HepG2 (cell line): ENCODE measurements around the gene TMEM63C. TPM values are rescaled to one million over a fixed set of nuclear protein-coding genes. Genes with fewer than 3 reads are reported as not detected.

Source experiments
- ATF4 ChIP-seq, 2 experiments: fragments of 450-650 bp in 1 of 2; sonication (generic) in 1 of 2; formaldehyde crosslinking; IDR thresholded peaks; 2 replicates each; pipeline versions ENCODE4 v1.5.0 to v1.8.0; 2020 to 2022; ENCODE audit warnings: mild to moderate bottlenecking in 1 of 2, missing genetic modification reagents in 1 of 2
- BCLAF1 ChIP-seq: fragments of 450-650 bp; IDR thresholded peaks from 2 replicates; pipeline ENCODE4 v1.6.1; 2017; ENCODE audit warnings: mild to moderate bottlenecking
- ETV5 ChIP-seq: IDR thresholded peaks from 2 replicates; pipeline ENCODE4 v1.6.1; 2018; ENCODE audit warnings: missing biosample characterization, missing genetic modification reagents, inconsistent platforms, borderline replicate concordance
- KLF11 ChIP-seq: IDR thresholded peaks from 2 replicates; pipeline ENCODE4 v1.6.1; 2016; ENCODE audit warnings: missing compliant biosample characterization
- SIN3B ChIP-seq: fragments of 150-350 bp; IDR thresholded peaks from 2 replicates; pipeline ENCODE4 v1.6.1; 2014; ENCODE audit warnings: low read length
- SP5 ChIP-seq: IDR thresholded peaks from 2 replicates; pipeline ENCODE4 v1.6.1; 2016; ENCODE audit warnings: low read depth, borderline replicate concordance
- ZMAT5 ChIP-seq: sonication (generic); formaldehyde crosslinking; IDR thresholded peaks from 2 replicates; pipeline ENCODE4 v1.5.0; 2020; ENCODE audit warnings: mild to moderate bottlenecking, low read depth, missing genetic modification reagents, borderline replicate concordance
- ZNF569 ChIP-seq: sonication (generic); formaldehyde crosslinking; IDR thresholded peaks from 2 replicates; pipeline ENCODE4 v1.5.0; 2020; ENCODE audit warnings: mild to moderate bottlenecking, missing genetic modification reagents, moderate library complexity, borderline replicate concordance
- ZNF597 ChIP-seq: sonication (generic); formaldehyde crosslinking; IDR thresholded peaks from 2 replicates; pipeline ENCODE4 v1.5.0; 2020; ENCODE audit warnings: missing genetic modification reagents
- polyA plus RNA-seq, 8 experiments: library from polyadenylated mRNA; depleted of rRNA in 3 of 8; stranded (reverse) in 7 of 8; unstranded in 1 of 8; fragments of >200 nt; fragmentation: Illumina TruSeq in 4 of 8; extraction: Trizol in 4 of 8; gene quantifications; 2 replicates each; pipeline versions ENCODE4 v1.2.1 to v1.2.3, GENCODE V29; 2011 to 2016; ENCODE audit warnings: low read depth in 4 of 8, missing spikeins in 1 of 8, mixed read lengths in 1 of 8; ENCODE audit not compliant: insufficient read depth in 1 of 8
- total RNA-seq, 5 experiments: library from RNA; depleted of rRNA; stranded (reverse); fragments of >200 nt; fragmentation: Illumina TruSeq; extraction: Trizol; gene quantifications; 2 replicates each; pipeline ENCODE4 v1.2.3, GENCODE V29; 2016; ENCODE audit warnings: low read depth in 1 of 5
- TF ChIP-seq, protein P1 (sequence below): sonication (generic); formaldehyde crosslinking; IDR thresholded peaks from 2 replicates; pipeline ENCODE4 v1.4.0; 2020; ENCODE audit warnings: missing genetic modification reagents
- TF ChIP-seq, protein P2 (sequence below): sonication (generic); formaldehyde crosslinking; IDR thresholded peaks from 2 replicates; pipeline ENCODE4 v1.5.1; 2020; ENCODE audit warnings: mild to moderate bottlenecking, missing genetic modification reagents, moderate library complexity
- TF ChIP-seq, protein P3 (sequence below): sonication (generic); formaldehyde crosslinking; IDR thresholded peaks from 2 replicates; pipeline ENCODE4 v1.4.0; 2020; ENCODE audit warnings: missing genetic modification reagents

TMEM63C gene
- total and polyA plus RNA-seq, 2 of the 13 experiments (the other 11 are each of a cell fraction or from before 2014, with no cell fraction given): 0.17 to 0.27 TPM

DNA sequence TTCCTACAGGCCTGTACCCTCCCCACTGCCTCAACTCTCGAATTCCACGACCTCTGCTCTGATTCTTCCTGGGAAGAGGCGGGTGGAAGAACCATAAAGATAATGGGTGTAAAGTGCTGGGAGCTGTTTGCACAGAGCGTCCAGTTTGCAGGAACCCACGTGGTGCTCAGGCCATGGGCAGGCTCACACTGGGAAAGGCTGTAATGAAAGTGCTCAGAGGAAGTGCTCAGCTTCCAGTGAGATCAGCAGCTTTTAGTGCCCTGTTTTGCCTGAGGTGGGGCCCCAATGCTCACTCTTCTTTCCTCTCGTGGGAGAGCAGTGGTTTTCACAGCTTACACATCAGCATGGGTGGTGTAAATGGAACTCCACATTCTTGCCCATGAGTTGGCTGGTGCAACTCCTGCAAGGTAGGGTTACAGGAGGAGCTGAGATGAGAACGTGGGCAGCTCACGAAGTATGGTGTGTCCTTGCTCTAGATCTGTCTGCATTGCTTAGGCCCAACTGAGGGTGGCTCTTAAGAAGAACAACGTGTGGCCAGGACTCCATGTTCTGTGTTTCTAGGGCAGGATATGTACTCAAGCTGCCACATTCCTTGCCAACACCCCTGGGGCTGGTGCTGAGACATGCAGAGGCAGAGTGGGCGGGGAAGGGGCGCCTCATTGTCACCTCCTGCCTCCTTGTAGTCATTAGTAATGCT, 2.9 kb downstream of the TMEM63C start (continued):
- no peak for TF ChIP-seq BCLAF1
- TF ChIP-seq ZNF569: no peak
- no peak for TF ChIP-seq KLF11 (CRISPR knock-in tag)
- no peak for TF ChIP-seq ATF4 (CRISPR knock-in tag; IDR thresholded peaks at IDR 0.05)
- TF ChIP-seq, protein P1, sequence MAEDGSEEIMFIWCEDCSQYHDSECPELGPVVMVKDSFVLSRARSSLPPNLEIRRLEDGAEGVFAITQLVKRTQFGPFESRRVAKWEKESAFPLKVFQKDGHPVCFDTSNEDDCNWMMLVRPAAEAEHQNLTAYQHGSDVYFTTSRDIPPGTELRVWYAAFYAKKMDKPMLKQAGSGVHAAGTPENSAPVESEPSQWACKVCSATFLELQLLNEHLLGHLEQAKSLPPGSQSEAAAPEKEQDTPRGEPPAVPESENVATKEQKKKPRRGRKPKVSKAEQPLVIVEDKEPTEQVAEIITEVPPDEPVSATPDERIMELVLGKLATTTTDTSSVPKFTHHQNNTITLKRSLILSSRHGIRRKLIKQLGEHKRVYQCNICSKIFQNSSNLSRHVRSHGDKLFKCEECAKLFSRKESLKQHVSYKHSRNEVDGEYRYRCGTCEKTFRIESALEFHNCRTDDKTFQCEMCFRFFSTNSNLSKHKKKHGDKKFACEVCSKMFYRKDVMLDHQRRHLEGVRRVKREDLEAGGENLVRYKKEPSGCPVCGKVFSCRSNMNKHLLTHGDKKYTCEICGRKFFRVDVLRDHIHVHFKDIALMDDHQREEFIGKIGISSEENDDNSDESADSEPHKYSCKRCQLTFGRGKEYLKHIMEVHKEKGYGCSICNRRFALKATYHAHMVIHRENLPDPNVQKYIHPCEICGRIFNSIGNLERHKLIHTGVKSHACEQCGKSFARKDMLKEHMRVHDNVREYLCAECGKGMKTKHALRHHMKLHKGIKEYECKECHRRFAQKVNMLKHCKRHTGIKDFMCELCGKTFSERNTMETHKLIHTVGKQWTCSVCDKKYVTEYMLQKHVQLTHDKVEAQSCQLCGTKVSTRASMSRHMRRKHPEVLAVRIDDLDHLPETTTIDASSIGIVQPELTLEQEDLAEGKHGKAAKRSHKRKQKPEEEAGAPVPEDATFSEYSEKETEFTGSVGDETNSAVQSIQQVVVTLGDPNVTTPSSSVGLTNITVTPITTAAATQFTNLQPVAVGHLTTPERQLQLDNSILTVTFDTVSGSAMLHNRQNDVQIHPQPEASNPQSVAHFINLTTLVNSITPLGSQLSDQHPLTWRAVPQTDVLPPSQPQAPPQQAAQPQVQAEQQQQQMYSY (CRISPR knock-in tag): no peak
- TF ChIP-seq ZMAT5 (CRISPR knock-in tag): no peak
- no peak for TF ChIP-seq ETV5 (CRISPR knock-in tag)
- TF ChIP-seq, protein P2, sequence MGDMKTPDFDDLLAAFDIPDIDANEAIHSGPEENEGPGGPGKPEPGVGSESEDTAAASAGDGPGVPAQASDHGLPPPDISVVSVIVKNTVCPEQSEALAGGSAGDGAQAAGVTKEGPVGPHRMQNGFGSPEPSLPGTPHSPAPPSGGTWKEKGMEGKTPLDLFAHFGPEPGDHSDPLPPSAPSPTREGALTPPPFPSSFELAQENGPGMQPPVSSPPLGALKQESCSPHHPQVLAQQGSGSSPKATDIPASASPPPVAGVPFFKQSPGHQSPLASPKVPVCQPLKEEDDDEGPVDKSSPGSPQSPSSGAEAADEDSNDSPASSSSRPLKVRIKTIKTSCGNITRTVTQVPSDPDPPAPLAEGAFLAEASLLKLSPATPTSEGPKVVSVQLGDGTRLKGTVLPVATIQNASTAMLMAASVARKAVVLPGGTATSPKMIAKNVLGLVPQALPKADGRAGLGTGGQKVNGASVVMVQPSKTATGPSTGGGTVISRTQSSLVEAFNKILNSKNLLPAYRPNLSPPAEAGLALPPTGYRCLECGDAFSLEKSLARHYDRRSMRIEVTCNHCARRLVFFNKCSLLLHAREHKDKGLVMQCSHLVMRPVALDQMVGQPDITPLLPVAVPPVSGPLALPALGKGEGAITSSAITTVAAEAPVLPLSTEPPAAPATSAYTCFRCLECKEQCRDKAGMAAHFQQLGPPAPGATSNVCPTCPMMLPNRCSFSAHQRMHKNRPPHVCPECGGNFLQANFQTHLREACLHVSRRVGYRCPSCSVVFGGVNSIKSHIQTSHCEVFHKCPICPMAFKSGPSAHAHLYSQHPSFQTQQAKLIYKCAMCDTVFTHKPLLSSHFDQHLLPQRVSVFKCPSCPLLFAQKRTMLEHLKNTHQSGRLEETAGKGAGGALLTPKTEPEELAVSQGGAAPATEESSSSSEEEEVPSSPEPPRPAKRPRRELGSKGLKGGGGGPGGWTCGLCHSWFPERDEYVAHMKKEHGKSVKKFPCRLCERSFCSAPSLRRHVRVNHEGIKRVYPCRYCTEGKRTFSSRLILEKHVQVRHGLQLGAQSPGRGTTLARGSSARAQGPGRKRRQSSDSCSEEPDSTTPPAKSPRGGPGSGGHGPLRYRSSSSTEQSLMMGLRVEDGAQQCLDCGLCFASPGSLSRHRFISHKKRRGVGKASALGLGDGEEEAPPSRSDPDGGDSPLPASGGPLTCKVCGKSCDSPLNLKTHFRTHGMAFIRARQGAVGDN (CRISPR knock-in tag): peak; percentile 59
- TF ChIP-seq SIN3B: no peak
- TF ChIP-seq SP5 (CRISPR knock-in tag): no peak
- TF ChIP-seq, protein P3, sequence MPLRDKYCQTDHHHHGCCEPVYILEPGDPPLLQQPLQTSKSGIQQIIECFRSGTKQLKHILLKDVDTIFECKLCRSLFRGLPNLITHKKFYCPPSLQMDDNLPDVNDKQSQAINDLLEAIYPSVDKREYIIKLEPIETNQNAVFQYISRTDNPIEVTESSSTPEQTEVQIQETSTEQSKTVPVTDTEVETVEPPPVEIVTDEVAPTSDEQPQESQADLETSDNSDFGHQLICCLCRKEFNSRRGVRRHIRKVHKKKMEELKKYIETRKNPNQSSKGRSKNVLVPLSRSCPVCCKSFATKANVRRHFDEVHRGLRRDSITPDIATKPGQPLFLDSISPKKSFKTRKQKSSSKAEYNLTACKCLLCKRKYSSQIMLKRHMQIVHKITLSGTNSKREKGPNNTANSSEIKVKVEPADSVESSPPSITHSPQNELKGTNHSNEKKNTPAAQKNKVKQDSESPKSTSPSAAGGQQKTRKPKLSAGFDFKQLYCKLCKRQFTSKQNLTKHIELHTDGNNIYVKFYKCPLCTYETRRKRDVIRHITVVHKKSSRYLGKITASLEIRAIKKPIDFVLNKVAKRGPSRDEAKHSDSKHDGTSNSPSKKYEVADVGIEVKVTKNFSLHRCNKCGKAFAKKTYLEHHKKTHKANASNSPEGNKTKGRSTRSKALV (CRISPR knock-in tag): 0 out of 2 replicates have a peak, but pooled peaks have one; percentile 30
- no peak for TF ChIP-seq ZNF597 (CRISPR knock-in tag)
